Measurements from ENCODE around the gene CPEB3. TPM values are rescaled to one million over a fixed set of nuclear protein-coding genes. Genes with fewer than 3 reads are reported as not detected.

Gene CPEB3
- total RNA-seq, 1 donor from 2014 or later: 6.9 TPM

GRCh38 chr10:92316610-92317009 lies 25.7 kb upstream of the CPEB3 start:
- TF ChIP-seq CTCF (IDR thresholded peaks at IDR 0.05): no peak
- Histone ChIP-seq H3K27ac (no peak overlapping the region), H3K36me3 (peaks cover 39% of the 10 kb centered on the region), H3K27me3 (ENCODE audit: low read depth) (no peaks in the 10 kb centered on the region), H3K4me3 (no peak overlapping the region), H3K9me3 (no peaks in the 10 kb centered on the region), H3K4me1 (no peaks in the 10 kb centered on the region)
- intact Hi-C loops (cut with DNase I): no loop called here
- DNase-seq (no peak), ATAC-seq (no peak)

- no peaks in the 10 kb centered on the region for H3K4me1 ChIP-seq
- intact Hi-C loops (cut with DNase I): no loop called here
- H3K9me3 ChIP-seq: no peaks in the 10 kb centered on the region
- H3K27me3 ChIP-seq (ENCODE audit: low read depth): no peaks in the 10 kb centered on the region
- no peak overlapping the region for H3K27ac ChIP-seq
- H3K4me3 ChIP-seq: no peak overlapping the region
- ATAC-seq: no peak
- peaks cover 38% of the 10 kb centered on the region for H3K36me3 ChIP-seq
- DNase-seq: no peak
- TF ChIP-seq CTCF (IDR thresholded peaks at IDR 0.05): no peak
These were observed 22.9 kb upstream of the CPEB3 start for GRCh38 chr10:92313750-92314149.

- peaks cover 26% of the 10 kb centered on the region for H3K36me3 ChIP-seq
- H3K9me3 ChIP-seq: no peaks in the 10 kb centered on the region
- no peak overlapping the region for H3K4me3 ChIP-seq
- intact Hi-C loops (cut with DNase I): no loop called here
- ATAC-seq (no peak), DNase-seq (no peak)
- H3K27ac ChIP-seq: no peak overlapping the region
- no peaks in the 10 kb centered on the region for H3K4me1 ChIP-seq
- no peaks in the 10 kb centered on the region for H3K27me3 ChIP-seq (ENCODE audit: low read depth)
- TF ChIP-seq CTCF (IDR thresholded peaks at IDR 0.05): no peak
These were observed 18.4 kb upstream of the CPEB3 start for GRCh38 chr10:92309272-92309671.

GRCh38 chr10:92305133-92306072 lies 14.5 kb upstream of the CPEB3 start:
- Histone ChIP-seq H3K27ac (no peak overlapping the region), H3K4me3 (no peak overlapping the region), H3K36me3 (peaks cover 17% of the 10 kb centered on the region), H3K27me3 (ENCODE audit: low read depth) (no peaks in the 10 kb centered on the region), H3K9me3 (no peaks in the 10 kb centered on the region), H3K4me1 (no peaks in the 10 kb centered on the region)
- no peak for DNase-seq
- ATAC-seq: no peak
- intact Hi-C loops (cut with DNase I): no loop called here
- TF ChIP-seq CTCF (IDR thresholded peaks at IDR 0.05): no peak

- Histone ChIP-seq H3K9me3 (no peaks in the 10 kb centered on the region), H3K27me3 (ENCODE audit: low read depth) (no peaks in the 10 kb centered on the region), H3K27ac (no peak overlapping the region), H3K36me3 (peaks cover 18% of the 10 kb centered on the region), H3K4me1 (no peaks in the 10 kb centered on the region), H3K4me3 (no peak overlapping the region)
- intact Hi-C loops (cut with DNase I): no loop called here
- no peak for TF ChIP-seq CTCF (IDR thresholded peaks at IDR 0.05)
- ATAC-seq (no peak), DNase-seq (no peak)
These were observed 13.2 kb upstream of the CPEB3 start for GRCh38 chr10:92304061-92304460.

All from lower lobe of right lung (tissue), 2 donors.